IMR-90 (cell line): Measurements from ENCODE around the gene PLGRKT.
"Not testable (repeated sequence)": the region's sequence is repeated elsewhere in the genome, so short reads cannot be mapped to it uniquely, and the experiment has no call there.

ENCODE experiments used
- MAZ ChIP-seq: IDR thresholded peaks from 2 replicates; pipeline ENCODE4 v1.6.1; 2012; ENCODE audit warnings: low read depth, mild to moderate bottlenecking, low read length, improper control_type of control experiment, moderate library complexity, borderline replicate concordance
- NFE2L2 ChIP-seq: fragments of 150-350 bp; IDR thresholded peaks from 2 replicates; pipeline ENCODE4 v1.6.1; 2016; ENCODE audit warnings: low read depth, mild to moderate bottlenecking, low read length
- POLR2A ChIP-seq: IDR thresholded peaks from 2 replicates; pipeline ENCODE4 v1.6.1; 2012; ENCODE audit warnings: mild to moderate bottlenecking, low read depth, low read length
- RAD21 ChIP-seq: IDR thresholded peaks from 2 replicates; pipeline ENCODE4 v1.6.1; 2012; ENCODE audit warnings: low read length, improper control_type of control experiment
- RCOR1 ChIP-seq: IDR thresholded peaks from 2 replicates; pipeline ENCODE4 v1.6.1; 2012; ENCODE audit warnings: mild to moderate bottlenecking, low read length, improper control_type of control experiment; ENCODE audit not compliant: insufficient replicate concordance
- RFX5 ChIP-seq: IDR thresholded peaks from 2 replicates; pipeline ENCODE4 v1.8.0; 2012; ENCODE audit warnings: low read depth, mild to moderate bottlenecking, low read length, moderate library complexity
- SMC3 ChIP-seq: fragments of 150-350 bp; IDR thresholded peaks from 2 replicates; pipeline ENCODE4 v1.6.1; 2016; ENCODE audit warnings: low read depth, mild to moderate bottlenecking, antibody characterized with exemption, low read length, moderate library complexity
- TF ChIP-seq, protein P1 (sequence below): conservative IDR thresholded peaks from 2 replicates; pipeline ENCODE4 v1.5.1; 2012; ENCODE audit warnings: mild to moderate bottlenecking, low read depth, low read length, improper control_type of control experiment
- TF ChIP-seq, protein P2 (sequence below): fragments of 150-350 bp; IDR thresholded peaks from 2 replicates; pipeline ENCODE4 v1.6.1; 2016; ENCODE audit warnings: low read depth, mild to moderate bottlenecking, low read length, moderate library complexity, borderline replicate concordance
- TF ChIP-seq, protein P3 (sequence below): fragments of 150-350 bp; IDR thresholded peaks from 2 replicates; pipeline ENCODE4 v1.6.1; 2017; ENCODE audit warnings: mild to moderate bottlenecking, antibody characterized with exemption, low read length, low read depth

DNA sequence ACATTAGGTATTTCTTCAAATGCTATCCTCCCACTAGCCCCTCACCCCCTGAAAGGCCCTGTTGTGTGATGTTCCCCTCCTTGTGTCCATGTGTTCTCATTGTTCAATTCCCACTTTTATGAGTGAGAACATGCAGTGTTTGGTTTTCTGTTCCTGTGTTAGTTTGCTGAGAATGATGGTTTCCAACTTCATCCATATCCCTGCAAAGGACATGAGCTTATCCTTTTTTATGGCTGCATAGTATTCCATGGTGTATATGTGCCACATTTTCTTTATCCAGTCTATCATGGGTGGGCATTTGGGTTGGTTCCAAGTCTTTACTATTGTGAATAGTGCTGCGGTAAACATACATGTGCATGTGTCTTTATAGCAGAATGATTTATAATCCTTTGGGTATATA is 121.3 kb downstream of the PLGRKT start:
- TF ChIP-seq, protein P1, sequence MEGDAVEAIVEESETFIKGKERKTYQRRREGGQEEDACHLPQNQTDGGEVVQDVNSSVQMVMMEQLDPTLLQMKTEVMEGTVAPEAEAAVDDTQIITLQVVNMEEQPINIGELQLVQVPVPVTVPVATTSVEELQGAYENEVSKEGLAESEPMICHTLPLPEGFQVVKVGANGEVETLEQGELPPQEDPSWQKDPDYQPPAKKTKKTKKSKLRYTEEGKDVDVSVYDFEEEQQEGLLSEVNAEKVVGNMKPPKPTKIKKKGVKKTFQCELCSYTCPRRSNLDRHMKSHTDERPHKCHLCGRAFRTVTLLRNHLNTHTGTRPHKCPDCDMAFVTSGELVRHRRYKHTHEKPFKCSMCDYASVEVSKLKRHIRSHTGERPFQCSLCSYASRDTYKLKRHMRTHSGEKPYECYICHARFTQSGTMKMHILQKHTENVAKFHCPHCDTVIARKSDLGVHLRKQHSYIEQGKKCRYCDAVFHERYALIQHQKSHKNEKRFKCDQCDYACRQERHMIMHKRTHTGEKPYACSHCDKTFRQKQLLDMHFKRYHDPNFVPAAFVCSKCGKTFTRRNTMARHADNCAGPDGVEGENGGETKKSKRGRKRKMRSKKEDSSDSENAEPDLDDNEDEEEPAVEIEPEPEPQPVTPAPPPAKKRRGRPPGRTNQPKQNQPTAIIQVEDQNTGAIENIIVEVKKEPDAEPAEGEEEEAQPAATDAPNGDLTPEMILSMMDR: not testable (repeated sequence)
- TF ChIP-seq NFE2L2, POLR2A, MAZ, RFX5, RCOR1, RAD21, SMC3: not testable (repeated sequence)
- TF ChIP-seq, protein P2, sequence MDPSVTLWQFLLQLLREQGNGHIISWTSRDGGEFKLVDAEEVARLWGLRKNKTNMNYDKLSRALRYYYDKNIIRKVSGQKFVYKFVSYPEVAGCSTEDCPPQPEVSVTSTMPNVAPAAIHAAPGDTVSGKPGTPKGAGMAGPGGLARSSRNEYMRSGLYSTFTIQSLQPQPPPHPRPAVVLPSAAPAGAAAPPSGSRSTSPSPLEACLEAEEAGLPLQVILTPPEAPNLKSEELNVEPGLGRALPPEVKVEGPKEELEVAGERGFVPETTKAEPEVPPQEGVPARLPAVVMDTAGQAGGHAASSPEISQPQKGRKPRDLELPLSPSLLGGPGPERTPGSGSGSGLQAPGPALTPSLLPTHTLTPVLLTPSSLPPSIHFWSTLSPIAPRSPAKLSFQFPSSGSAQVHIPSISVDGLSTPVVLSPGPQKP: not testable (repeated sequence)
- TF ChIP-seq, protein P3, sequence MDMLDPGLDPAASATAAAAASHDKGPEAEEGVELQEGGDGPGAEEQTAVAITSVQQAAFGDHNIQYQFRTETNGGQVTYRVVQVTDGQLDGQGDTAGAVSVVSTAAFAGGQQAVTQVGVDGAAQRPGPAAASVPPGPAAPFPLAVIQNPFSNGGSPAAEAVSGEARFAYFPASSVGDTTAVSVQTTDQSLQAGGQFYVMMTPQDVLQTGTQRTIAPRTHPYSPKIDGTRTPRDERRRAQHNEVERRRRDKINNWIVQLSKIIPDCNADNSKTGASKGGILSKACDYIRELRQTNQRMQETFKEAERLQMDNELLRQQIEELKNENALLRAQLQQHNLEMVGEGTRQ: not testable (repeated sequence)
